ENCODE data around the gene CENPA.
"Not testable (repeated sequence)": the region's sequence is repeated elsewhere in the genome, so short reads cannot be mapped to it uniquely, and the experiment has no call there.

Gene CENPA

GRCh38 chr2:26793518-26793917, 7.7 kb downstream of the CENPA start:
- Mint-ChIP-seq H3K9me3 (no peaks in the 10 kb centered on the region), H3K27me3 (no peaks in the 10 kb centered on the region), H3K36me3 (ENCODE audit: low read depth) (no peaks in the 10 kb centered on the region), H3K27ac (no peak overlapping the region), H3K4me1 (ENCODE audit: low read depth) (peaks cover 13% of the 10 kb centered on the region), H3K4me3 (no peak overlapping the region)
- intact Hi-C loops (cut with micrococcal nuclease): no loop called here

GRCh38 chr2:26795135-26795534, 9.3 kb downstream of the CENPA start:
- H3K4me3 Mint-ChIP-seq; intact Hi-C loops (cut with micrococcal nuclease); H3K4me1 Mint-ChIP-seq (ENCODE audit: low read depth); H3K27me3 Mint-ChIP-seq; H3K36me3 Mint-ChIP-seq (ENCODE audit: low read depth); H3K9me3 Mint-ChIP-seq; H3K27ac Mint-ChIP-seq: not testable (repeated sequence)

GRCh38 chr2:26801328-26801727, 15.5 kb downstream of the CENPA start:
- intact Hi-C loops (cut with micrococcal nuclease): no loop called here
- Mint-ChIP-seq H3K36me3 (ENCODE audit: low read depth) (no peaks in the 10 kb centered on the region), H3K27ac (no peak overlapping the region)

GRCh38 chr2:26801796-26802195, 15.9 kb downstream of the CENPA start:
- intact Hi-C loops (cut with micrococcal nuclease): no loop called here
- H3K27ac Mint-ChIP-seq: no peak overlapping the region
- no peaks in the 10 kb centered on the region for H3K4me1 Mint-ChIP-seq (ENCODE audit: low read depth)
- H3K4me3 Mint-ChIP-seq: no peak overlapping the region
- peaks cover 6% of the 10 kb centered on the region for H3K27me3 Mint-ChIP-seq
- H3K36me3 Mint-ChIP-seq (ENCODE audit: low read depth): no peaks in the 10 kb centered on the region
- H3K9me3 Mint-ChIP-seq: no peaks in the 10 kb centered on the region

More at GRCh38 chr2:26801328-26801727, 15.5 kb downstream of the CENPA start:
- no peak overlapping the region for H3K4me3 Mint-ChIP-seq
- peaks cover 3% of the 10 kb centered on the region for H3K27me3 Mint-ChIP-seq
- no peaks in the 10 kb centered on the region for H3K9me3 Mint-ChIP-seq
- H3K4me1 Mint-ChIP-seq (ENCODE audit: low read depth): no peaks in the 10 kb centered on the region

- H3K36me3 Mint-ChIP-seq (ENCODE audit: low read depth): no peaks in the 10 kb centered on the region
- no peaks in the 10 kb centered on the region for H3K9me3 Mint-ChIP-seq
- H3K4me3 Mint-ChIP-seq: no peak overlapping the region
- intact Hi-C loops (cut with micrococcal nuclease): no loop called here
- H3K4me1 Mint-ChIP-seq (ENCODE audit: low read depth): peaks cover 11% of the 10 kb centered on the region
- H3K27ac Mint-ChIP-seq: no peak overlapping the region
- peaks cover 8% of the 10 kb centered on the region for H3K27me3 Mint-ChIP-seq
Observed at GRCh38 chr2:26805241-26805676, 19.4 kb downstream of the CENPA start.

- Mint-ChIP-seq H3K4me1 (ENCODE audit: low read depth) (peaks cover 23% of the 10 kb centered on the region), H3K27ac (no peak overlapping the region), H3K4me3 (no peak overlapping the region), H3K27me3 (peaks cover 24% of the 10 kb centered on the region), H3K36me3 (ENCODE audit: low read depth) (no peaks in the 10 kb centered on the region), H3K9me3 (no peaks in the 10 kb centered on the region)
- intact Hi-C loops (cut with micrococcal nuclease): no loop called here
Observed at GRCh38 chr2:26807788-26808460, 22.1 kb downstream of the CENPA start.

- no peak overlapping the region for H3K4me3 Mint-ChIP-seq
- intact Hi-C loops (cut with micrococcal nuclease): no loop called here
- no peaks in the 10 kb centered on the region for H3K36me3 Mint-ChIP-seq (ENCODE audit: low read depth)
- H3K27me3 Mint-ChIP-seq: peaks cover 29% of the 10 kb centered on the region
- H3K9me3 Mint-ChIP-seq: no peaks in the 10 kb centered on the region
- peaks cover 23% of the 10 kb centered on the region for H3K4me1 Mint-ChIP-seq (ENCODE audit: low read depth)
- H3K27ac Mint-ChIP-seq: peak overlapping the region; percentile 50
Observed at GRCh38 chr2:26809211-26809610, 23.4 kb downstream of the CENPA start.

- intact Hi-C loops (cut with micrococcal nuclease): no loop called here
- H3K4me3 Mint-ChIP-seq: peak overlapping the region; percentile 1
- no peaks in the 10 kb centered on the region for H3K9me3 Mint-ChIP-seq
- H3K27ac Mint-ChIP-seq: peak overlapping the region; percentile 20
- H3K27me3 Mint-ChIP-seq: peaks cover 31% of the 10 kb centered on the region
- H3K4me1 Mint-ChIP-seq (ENCODE audit: low read depth): peaks cover 23% of the 10 kb centered on the region
- no peaks in the 10 kb centered on the region for H3K36me3 Mint-ChIP-seq (ENCODE audit: low read depth)
Observed at GRCh38 chr2:26809876-26810577, 24.2 kb downstream of the CENPA start.

- H3K4me3 Mint-ChIP-seq: no peak overlapping the region
- H3K27me3 Mint-ChIP-seq: peaks cover 39% of the 10 kb centered on the region
Observed at GRCh38 chr2:26811261-26811660, 25.4 kb downstream of the CENPA start.

GRCh38 chr2:26811791-26812694, 26.2 kb downstream of the CENPA start:
- Mint-ChIP-seq H3K4me3 (no peak overlapping the region), H3K4me1 (ENCODE audit: low read depth) (peaks cover 26% of the 10 kb centered on the region), H3K27ac (no peak overlapping the region), H3K9me3 (no peaks in the 10 kb centered on the region), H3K36me3 (ENCODE audit: low read depth) (no peaks in the 10 kb centered on the region), H3K27me3 (peaks cover 42% of the 10 kb centered on the region)
- intact Hi-C loops (cut with micrococcal nuclease): no loop called here

More at GRCh38 chr2:26811261-26811660, 25.4 kb downstream of the CENPA start:
- Mint-ChIP-seq H3K9me3 (no peaks in the 10 kb centered on the region), H3K4me1 (ENCODE audit: low read depth) (peaks cover 23% of the 10 kb centered on the region), H3K36me3 (ENCODE audit: low read depth) (no peaks in the 10 kb centered on the region), H3K27ac (no peak overlapping the region)
- intact Hi-C loops (cut with micrococcal nuclease): no loop called here

- Mint-ChIP-seq H3K27me3 (peaks cover 43% of the 10 kb centered on the region), H3K9me3 (no peaks in the 10 kb centered on the region), H3K36me3 (ENCODE audit: low read depth) (no peaks in the 10 kb centered on the region), H3K27ac (no peak overlapping the region), H3K4me3 (no peak overlapping the region), H3K4me1 (ENCODE audit: low read depth) (peaks cover 28% of the 10 kb centered on the region)
- intact Hi-C loops (cut with micrococcal nuclease): no loop called here
Observed at GRCh38 chr2:26812731-26813130, 26.9 kb downstream of the CENPA start.

- H3K9me3 Mint-ChIP-seq; H3K4me3 Mint-ChIP-seq; intact Hi-C loops (cut with micrococcal nuclease); H3K36me3 Mint-ChIP-seq (ENCODE audit: low read depth); H3K27ac Mint-ChIP-seq: not testable (repeated sequence)
- Mint-ChIP-seq H3K4me1 (ENCODE audit: low read depth) (peaks cover 26% of the 10 kb centered on the region), H3K27me3 (peaks cover 46% of the 10 kb centered on the region)
Observed at GRCh38 chr2:26814072-26814765, 28.4 kb downstream of the CENPA start.

- peaks cover 41% of the 10 kb centered on the region for H3K27me3 Mint-ChIP-seq
Observed at GRCh38 chr2:26816893-26817292, 31.0 kb downstream of the CENPA start.

More at GRCh38 chr2:26816893-26817292, 31.0 kb downstream of the CENPA start:
- intact Hi-C loops (cut with micrococcal nuclease): no loop called here
- no peaks in the 10 kb centered on the region for H3K36me3 Mint-ChIP-seq (ENCODE audit: low read depth)
- no peak overlapping the region for H3K4me3 Mint-ChIP-seq
- no peak overlapping the region for H3K27ac Mint-ChIP-seq
- H3K4me1 Mint-ChIP-seq (ENCODE audit: low read depth): peaks cover 6% of the 10 kb centered on the region
- H3K9me3 Mint-ChIP-seq: no peaks in the 10 kb centered on the region

Measured in dendritic cell treated with granulocyte-macrophage colony-stimulating factor and Interleukin-4, amounts not matched to agents 40 ng/mL and 50 ng/mL, for 4 days (primary cell).